GM21825 (cell line): ENCODE data around the gene FAM168A.

Source experiments
- ATAC-seq: cut with Tn5 transposase; IDR thresholded peaks from one replicate; pipeline ENCODE4 v1.9.1; 2021; ENCODE audit warnings: mild to moderate bottlenecking, moderate library complexity; ENCODE audit not compliant: unreplicated experiment

FAM168A gene

DNA sequence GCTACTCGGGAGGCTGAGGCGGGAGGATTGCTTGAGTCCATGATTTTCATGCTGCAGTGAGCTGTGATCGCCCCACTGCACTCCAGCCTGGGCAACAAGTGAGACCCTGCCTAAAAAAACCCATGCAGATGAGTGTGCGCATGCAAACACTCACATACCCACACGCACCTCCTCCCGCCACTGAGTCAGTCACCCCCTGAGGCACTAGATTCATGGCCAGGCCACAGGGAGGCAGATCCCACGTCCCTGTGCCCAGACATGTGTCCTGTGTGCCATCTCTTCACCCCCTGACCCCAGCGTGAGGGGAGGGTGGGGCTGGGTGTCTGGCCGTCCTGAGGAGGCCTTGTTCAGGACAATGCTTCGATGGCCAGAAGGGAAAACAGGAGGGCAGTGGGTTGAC lies 206.2 kb downstream of the FAM168A start:
- no peak for ATAC-seq

DNA sequence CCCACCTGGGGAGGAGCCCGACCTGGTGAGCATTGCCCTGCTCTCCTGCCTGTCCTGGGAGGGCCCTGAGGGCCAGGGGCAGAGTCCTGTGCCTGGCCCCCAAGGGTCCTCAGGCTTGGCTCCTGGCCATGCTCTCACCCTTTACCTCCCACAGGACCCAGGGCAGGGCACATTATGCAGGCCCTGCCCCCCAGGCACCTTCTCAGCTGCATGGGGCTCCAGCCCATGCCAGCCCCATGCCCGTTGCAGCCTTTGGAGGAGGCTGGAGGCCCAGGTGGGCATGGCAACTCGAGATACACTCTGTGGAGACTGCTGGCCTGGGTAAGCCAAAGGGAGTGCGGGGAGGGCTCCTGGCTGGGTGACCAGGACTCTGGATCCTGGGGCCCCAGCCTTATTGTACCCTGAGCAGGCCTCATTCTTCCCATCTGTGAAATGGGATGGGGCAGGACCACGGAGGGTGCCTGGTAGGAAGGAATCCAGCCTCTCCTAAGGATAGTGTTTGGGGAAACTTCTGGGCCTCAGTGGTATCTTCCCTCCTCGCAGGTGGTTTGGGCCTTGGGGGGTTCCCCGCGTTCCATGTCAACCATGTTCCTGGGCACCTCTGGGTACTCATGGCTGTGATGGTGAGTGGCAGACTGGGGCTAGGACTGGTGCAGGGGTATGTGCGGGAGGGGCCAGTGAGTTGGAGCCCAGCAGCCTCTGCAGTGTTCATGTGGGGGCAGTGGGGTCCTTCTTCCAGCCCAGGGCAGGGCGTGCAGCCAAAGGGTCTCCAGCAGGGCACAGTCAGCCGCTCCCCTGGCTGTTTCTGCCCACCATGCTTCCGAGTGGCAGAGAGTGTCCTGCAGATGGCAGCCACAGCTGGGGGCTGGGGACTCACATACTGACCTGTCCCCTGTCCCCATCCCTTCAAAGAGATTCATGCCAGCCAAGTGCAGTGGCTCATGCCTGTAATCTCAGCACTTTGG lies 207.0 kb downstream of the FAM168A start:
- no peak for ATAC-seq

DNA sequence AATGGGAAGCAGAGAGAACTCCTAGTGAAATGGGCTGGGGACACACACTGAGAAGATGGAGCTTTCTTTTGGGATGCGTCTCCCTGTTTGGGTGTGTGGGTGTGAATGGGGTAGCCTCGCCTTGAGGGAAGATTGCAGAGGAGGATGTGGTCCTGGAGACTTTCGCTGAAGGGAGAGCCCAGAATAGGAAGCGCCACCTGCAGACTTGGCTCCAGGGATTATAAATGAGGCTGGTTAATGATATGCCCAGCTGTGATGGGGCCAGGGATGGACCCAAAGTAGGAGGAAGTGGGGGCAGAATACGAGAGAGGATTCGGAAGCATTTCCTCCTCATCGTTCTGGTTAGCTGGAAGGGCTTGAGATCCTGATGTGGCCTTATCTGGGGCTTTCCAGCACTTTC lies 208.0 kb downstream of the FAM168A start:
- ATAC-seq = no peak

- no peak for ATAC-seq
These were observed 208.8 kb downstream of the FAM168A start for GRCh38 chr11:73389134-73389525.

DNA sequence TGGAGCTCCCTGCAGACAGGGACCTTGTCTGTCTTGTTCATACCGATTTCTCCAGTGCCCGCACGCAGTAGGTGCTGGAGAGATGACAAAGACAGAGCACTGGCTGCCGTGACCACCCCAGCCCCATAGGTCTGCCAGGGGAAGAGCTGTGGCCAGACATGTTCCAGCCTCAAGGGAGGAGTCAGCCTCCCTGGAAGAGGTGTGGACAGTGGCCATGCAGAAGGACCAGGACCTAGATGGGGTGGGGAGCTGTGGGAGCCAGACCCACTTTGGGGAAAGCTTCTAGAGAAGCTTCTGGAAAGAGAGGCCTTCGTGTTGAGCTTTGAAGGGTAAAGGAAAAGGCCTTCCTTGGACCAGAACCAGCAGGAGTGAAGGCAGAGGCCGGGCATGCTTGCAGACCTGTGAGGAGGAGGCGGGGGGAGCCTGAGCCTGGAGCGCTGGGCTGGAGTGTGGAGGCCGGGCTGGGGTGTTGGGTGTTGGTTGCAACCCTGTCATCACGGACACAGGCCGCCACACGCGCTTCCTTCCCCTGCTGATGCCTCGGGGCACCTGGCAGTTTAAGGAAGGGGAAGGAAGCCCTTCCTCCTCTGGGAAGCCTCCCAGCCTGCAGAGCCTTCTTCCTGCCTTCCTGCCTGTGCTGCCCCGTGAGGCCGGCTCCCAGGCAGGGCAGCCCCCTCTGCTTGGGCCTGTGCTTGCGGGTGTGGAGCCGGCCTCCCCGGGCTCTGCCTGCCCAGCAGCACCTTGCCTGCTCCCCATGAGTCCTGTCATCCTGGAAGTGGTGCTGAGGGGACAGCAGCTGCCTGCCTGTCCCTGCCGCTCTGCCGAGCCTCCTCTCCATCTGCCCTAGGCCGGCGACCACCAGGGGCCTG lies 209.4 kb downstream of the FAM168A start:
- ATAC-seq = no peak

DNA sequence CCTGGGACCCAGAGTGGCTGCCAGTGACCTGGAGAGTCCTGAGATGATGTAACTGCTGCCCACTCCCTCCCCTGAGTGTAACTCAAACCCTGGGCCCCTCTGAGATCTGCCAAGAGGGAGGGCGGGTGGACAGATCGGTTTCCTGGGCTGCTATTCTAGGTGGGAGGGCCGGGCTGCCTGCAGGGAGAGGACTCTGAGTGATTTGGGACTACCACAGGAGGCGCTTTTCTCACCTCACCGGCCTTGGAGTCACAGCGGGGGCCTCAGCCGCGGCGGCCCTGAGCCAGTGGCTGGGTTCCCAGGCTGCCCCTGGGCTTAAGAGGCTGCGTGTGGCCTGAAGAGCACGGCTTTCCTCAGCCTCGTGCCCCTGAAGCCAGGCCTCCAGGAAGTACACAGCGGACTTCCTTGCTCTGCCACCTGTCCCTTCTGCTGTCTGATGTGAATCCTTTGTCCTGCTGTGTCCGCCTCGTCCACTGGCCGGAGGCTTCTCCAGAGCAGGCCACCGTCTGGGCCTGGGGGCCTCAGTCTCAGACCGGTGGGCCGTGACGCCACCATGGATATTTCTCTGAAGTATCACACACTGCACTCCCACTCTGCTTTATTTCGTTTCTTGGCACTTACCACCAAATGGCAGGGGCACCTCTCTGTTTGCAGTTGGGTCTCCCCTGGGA lies 210.2 kb downstream of the FAM168A start:
- no peak for ATAC-seq

DNA sequence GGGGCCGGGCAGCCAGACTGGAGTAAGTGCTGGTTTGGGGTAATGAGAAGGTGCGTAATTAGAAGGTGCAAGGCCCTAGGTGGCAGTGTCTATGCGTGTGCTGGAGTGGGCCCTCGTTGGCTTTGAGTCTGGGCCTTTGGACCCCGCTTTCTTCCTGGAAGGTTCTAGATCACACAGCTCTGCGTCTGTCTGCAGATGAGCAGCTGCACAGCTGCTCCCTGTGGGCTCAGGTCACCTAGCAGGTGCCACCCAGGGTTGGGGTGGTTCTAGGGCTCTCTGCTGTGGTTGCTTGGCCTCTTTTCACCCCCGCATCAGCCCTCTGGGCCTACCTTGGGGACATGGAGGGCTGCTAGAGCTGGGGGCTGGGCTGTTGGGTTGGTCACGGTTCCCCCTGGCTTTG lies 211.4 kb downstream of the FAM168A start:
- no peak for ATAC-seq

DNA sequence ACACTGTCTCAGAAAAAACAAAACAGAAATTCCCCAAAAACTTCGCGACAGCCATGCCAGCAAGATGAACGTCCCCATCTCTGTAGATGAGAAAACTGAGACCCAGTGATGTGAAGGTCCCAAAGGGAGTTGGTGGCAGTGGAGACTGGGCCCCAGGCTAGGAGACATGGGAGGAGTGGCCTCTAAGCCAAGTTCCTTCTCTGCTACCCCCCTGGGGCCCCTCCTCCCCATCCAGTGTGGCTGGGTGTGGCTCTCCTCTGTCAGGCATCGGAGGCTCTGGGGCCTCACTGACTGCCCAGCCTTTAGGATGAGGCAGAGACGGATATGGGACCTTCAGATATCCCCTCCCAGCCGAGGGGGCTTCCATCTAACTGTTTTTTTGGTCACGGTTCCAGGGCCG lies 211.9 kb downstream of the FAM168A start:
- no peak for ATAC-seq

GRCh38 chr11:73384872-73385689 lies 212.8 kb downstream of the FAM168A start:
- peak; percentile 44 for ATAC-seq

GRCh38 chr11:73384531-73384871 lies 213.4 kb downstream of the FAM168A start:
- ATAC-seq = no peak

- no peak for ATAC-seq
These were observed 213.8 kb downstream of the FAM168A start for GRCh38 chr11:73384125-73384441.

- ATAC-seq = no peak
These were observed 214.4 kb downstream of the FAM168A start for GRCh38 chr11:73383249-73384124.

DNA sequence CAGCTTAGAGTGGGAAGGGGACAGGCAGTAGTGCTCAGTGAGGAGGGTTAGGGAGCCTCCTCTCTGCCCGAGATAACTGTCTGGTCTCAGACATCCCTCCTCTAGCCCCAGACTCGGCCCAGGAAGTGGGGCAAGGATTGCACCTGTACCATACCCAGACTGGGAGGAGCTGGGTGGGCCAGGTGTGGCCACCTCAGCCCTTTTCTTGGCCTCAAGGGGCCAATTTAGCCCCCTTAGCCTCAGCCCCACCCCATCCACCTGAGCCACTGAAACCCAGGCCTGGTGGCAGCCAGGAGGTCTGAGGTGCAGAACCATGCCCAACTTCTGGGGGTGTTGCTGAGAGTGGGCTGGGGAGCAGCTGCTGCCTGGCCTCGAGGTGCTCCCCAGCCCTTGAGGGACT lies 215.2 kb downstream of the FAM168A start:
- ATAC-seq = no peak

- ATAC-seq = no peak
These were observed 215.7 kb downstream of the FAM168A start for GRCh38 chr11:73382183-73382582.

DNA sequence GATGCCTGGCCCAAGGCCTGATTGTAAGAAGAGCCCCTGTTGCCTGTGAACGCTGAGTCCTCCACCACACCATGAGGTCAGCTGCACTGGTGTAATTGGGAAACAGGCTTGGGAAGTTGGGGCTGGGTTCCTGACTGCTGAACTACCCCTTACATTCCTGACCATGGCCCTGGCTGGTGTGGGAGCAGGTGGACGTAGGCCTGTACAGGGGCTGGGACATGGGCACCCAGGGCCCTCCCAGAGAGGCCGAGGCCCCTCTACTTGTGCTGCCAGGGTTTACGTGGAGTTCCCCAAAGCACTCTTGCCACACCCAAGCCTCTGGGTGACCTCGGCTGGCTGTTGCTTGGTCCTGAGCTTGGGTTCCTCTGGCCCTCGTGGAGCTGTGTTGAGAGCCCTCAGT lies 216.3 kb downstream of the FAM168A start:
- no peak for ATAC-seq

DNA sequence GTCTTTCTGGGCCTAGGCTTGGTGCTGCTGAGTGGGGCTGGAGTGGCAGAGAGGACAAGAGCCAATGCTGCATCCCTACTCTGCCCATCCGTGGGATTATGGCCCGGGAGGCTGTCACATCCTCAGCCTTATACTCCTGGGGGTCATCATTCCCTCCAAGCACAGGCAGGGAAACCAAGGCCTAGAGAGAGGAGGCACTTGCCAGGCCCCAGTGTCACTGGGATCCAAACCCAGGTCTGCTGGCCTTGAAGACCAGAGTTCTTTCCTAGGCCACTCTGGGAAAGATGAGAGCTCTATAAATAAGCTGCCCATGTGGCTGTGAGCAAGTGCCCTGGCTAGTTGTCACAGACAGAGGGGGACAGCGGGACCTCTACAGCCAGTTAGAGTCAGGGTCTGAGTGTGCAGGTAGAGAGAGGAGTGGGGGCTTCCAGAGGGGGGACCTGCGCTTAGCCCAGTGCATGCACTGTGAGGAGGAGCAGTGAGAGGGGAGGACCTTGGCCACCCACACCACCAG lies 217.0 kb downstream of the FAM168A start:
- ATAC-seq = no peak

GRCh38 chr11:73380331-73380730 lies 217.6 kb downstream of the FAM168A start:
- ATAC-seq = no peak

DNA sequence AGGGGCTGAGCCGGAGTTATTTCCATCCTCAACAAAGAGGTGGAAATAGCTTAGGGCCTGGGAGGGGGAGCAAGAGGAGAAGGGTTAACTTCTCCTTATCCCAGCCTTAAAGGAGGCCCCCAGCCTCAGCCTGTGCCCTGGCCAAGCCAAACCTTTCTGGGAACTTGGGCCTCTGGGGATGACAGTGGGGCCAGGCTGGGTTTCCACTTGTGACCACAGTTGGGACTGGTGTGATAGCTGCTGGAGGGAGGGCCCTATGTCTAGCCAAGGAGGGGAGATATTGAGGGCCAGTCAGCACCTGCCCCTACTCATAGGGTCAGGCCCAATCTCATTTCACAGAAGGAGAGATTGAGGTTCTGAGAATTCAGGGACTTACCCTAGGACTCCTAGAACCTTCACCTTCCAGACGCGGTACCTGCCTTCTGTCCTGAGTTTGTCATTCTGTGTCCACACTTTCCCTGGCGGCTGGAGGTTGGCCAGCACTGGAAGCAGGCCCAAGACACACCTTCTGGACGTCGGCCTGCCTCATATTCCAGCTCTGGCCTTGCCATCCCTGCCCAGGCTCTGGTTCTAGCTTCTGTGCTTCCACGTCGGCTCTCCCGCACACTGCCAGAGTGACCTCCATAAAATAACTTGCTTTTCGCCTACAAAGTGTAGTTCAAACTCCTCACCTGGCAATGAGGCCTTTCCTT lies 218.6 kb downstream of the FAM168A start:
- ATAC-seq = no peak
